Smooth muscle cell (in vitro differentiated cells): ENCODE data around the gene DCDC2. TPM values are rescaled to one million over a fixed set of nuclear protein-coding genes. Genes with fewer than 3 reads are reported as not detected.

ENCODE experiments used
- DNase-seq: peaks from one replicate; lab custom pipeline; 2025; ENCODE audit not compliant: unreplicated experiment; lab: John Stamatoyannopoulos, UW
- H2AFZ ChIP-seq: fragments of 200-600 bp; sonication (generic); 2 replicates; pipeline ENCODE4 v1.6.0; 2016; ENCODE audit warnings: antibody characterized with exemption, low read depth, mild to moderate bottlenecking
- H3F3A ChIP-seq: fragments of 200-600 bp; sonication (generic); 2 replicates; pipeline ENCODE4 v1.6.0; 2017; ENCODE audit warnings: antibody characterized with exemption, low read depth
- H3K27ac ChIP-seq: fragments of 200-600 bp; sonication (generic); 2 replicates; pipeline ENCODE4 v1.5.1; 2016; ENCODE audit warnings: low read depth, mild to moderate bottlenecking
- H3K27me3 ChIP-seq: fragments of 200-600 bp; sonication (generic); 2 replicates; pipeline ENCODE4 v1.6.1; 2016; ENCODE audit warnings: low read depth, mild to moderate bottlenecking
- H3K36me3 ChIP-seq: fragments of 200-600 bp; sonication (generic); 2 replicates; pipeline ENCODE4 v1.5.1; 2016; ENCODE audit warnings: low read depth
- H3K4me1 ChIP-seq: fragments of 200-600 bp; sonication (generic); 2 replicates; pipeline ENCODE4 v1.5.1; 2016; ENCODE audit warnings: low read depth
- H3K4me2 ChIP-seq: fragments of 200-600 bp; sonication (generic); 2 replicates; pipeline ENCODE4 v1.6.0; 2016; ENCODE audit warnings: mild to moderate bottlenecking
- H3K4me3 ChIP-seq: fragments of 200-600 bp; sonication (generic); 2 replicates; pipeline ENCODE4 v1.5.1; 2016; ENCODE audit warnings: mild to moderate bottlenecking
- H3K79me2 ChIP-seq: fragments of 200-600 bp; sonication (generic); 2 replicates; pipeline ENCODE4 v1.6.0; 2016; ENCODE audit warnings: low read depth, mild to moderate bottlenecking
- H3K9ac ChIP-seq: fragments of 200-600 bp; sonication (generic); 2 replicates; pipeline ENCODE4 v1.6.0; 2016; ENCODE audit warnings: low read depth
- H3K9me3 ChIP-seq: fragments of 200-600 bp; sonication (generic); replicated peaks from 2 replicates; pipeline ENCODE4 v1.5.1; 2016; ENCODE audit warnings: low read depth
- H4K20me1 ChIP-seq: fragments of 200-600 bp; sonication (generic); 2 replicates; pipeline ENCODE4 v1.6.0; 2016; ENCODE audit warnings: low read depth
- CTCF ChIP-seq: fragments of 200-600 bp; sonication (generic); IDR thresholded peaks from 2 replicates; pipeline ENCODE4 v1.5.1; 2017; ENCODE audit warnings: borderline replicate concordance, mild to moderate bottlenecking, antibody characterized with exemption; ENCODE audit not compliant: insufficient read depth, poor library complexity, severe bottlenecking
- WGBS: methylation state at CpG from one replicate; pipeline ENCODE4 v1.1.7; 2016; ENCODE audit warnings: low lambda C conversion rate; 5-methylcytosine and 5-hydroxymethylcytosine counted together
- polyA plus RNA-seq: library from polyadenylated mRNA; unstranded; fragments of >200 nt; fragmentation: Nextera tagmentation; extraction: Ambion mirVana; gene quantifications from 2 replicates; pipeline ENCODE4 v1.2.1, GENCODE V29; 2016
- total RNA-seq: library from RNA; depleted of rRNA; stranded (reverse); fragments of >200 nt; gene quantifications from 2 replicates; pipeline ENCODE4 v1.2.3, GENCODE V29; 2014

The DCDC2 gene
- total and polyA plus RNA-seq, 2 experiments from 2014 or later: not detected

- no peak overlapping the region for H2AFZ ChIP-seq
- H4K20me1 ChIP-seq: no peaks in the 10 kb centered on the region
- 95% methylated on average over 13 of the region's 13 CpGs for WGBS
- H3K9ac ChIP-seq: no peak overlapping the region
- no peaks in the 10 kb centered on the region for H3K4me1 ChIP-seq
- DNase-seq: no peak
- H3K79me2 ChIP-seq: no peaks in the 10 kb centered on the region
- no peak for TF ChIP-seq CTCF
- no peaks in the 10 kb centered on the region for H3F3A ChIP-seq
- no peak overlapping the region for H3K4me3 ChIP-seq
- peaks cover 33% of the 10 kb centered on the region for H3K27me3 ChIP-seq
- H3K36me3 ChIP-seq: no peaks in the 10 kb centered on the region
- H3K27ac ChIP-seq: no peak overlapping the region
- no peaks in the 10 kb centered on the region for H3K9me3 ChIP-seq
- H3K4me2 ChIP-seq: no peak overlapping the region
These were observed 217.3 kb downstream of the DCDC2 start for GRCh38 chr6:24140591-24140990.

GRCh38 chr6:24139639-24140038, 218.2 kb downstream of the DCDC2 start:
- Histone ChIP-seq H3K27ac (no peak overlapping the region), H3K9ac (no peak overlapping the region), H3K36me3 (no peaks in the 10 kb centered on the region), H3K4me1 (no peaks in the 10 kb centered on the region), H3K4me2 (no peak overlapping the region), H3F3A (no peaks in the 10 kb centered on the region), H2AFZ (no peak overlapping the region), H3K27me3 (peaks cover 38% of the 10 kb centered on the region), H3K4me3 (no peak overlapping the region), H3K79me2 (no peaks in the 10 kb centered on the region), H3K9me3 (no peaks in the 10 kb centered on the region), H4K20me1 (no peaks in the 10 kb centered on the region)
- no peak for TF ChIP-seq CTCF
- 77% methylated on average over 2 of the region's 2 CpGs for WGBS
- DNase-seq: no peak

GRCh38 chr6:24139080-24139479, 218.8 kb downstream of the DCDC2 start:
- Histone ChIP-seq H2AFZ (no peak overlapping the region), H3K27me3 (peaks cover 38% of the 10 kb centered on the region), H3K79me2 (no peaks in the 10 kb centered on the region), H3K27ac (no peak overlapping the region), H3K36me3 (no peaks in the 10 kb centered on the region), H3K4me2 (no peak overlapping the region), H3K9me3 (no peaks in the 10 kb centered on the region), H3K9ac (no peak overlapping the region), H4K20me1 (no peaks in the 10 kb centered on the region), H3K4me1 (no peaks in the 10 kb centered on the region), H3K4me3 (no peak overlapping the region), H3F3A (no peaks in the 10 kb centered on the region)
- DNase-seq: no peak
- WGBS: 86% methylated on average over 2 of the region's 2 CpGs
- no peak for TF ChIP-seq CTCF

GRCh38 chr6:24131751-24132150, 226.1 kb downstream of the DCDC2 start:
- Histone ChIP-seq H4K20me1 (no peaks in the 10 kb centered on the region), H3K4me3 (no peak overlapping the region), H2AFZ (no peak overlapping the region), H3K4me1 (no peaks in the 10 kb centered on the region), H3F3A (no peaks in the 10 kb centered on the region), H3K79me2 (no peaks in the 10 kb centered on the region), H3K27ac (no peak overlapping the region), H3K4me2 (no peak overlapping the region), H3K9ac (no peak overlapping the region), H3K27me3 (peaks cover 19% of the 10 kb centered on the region), H3K9me3 (no peaks in the 10 kb centered on the region), H3K36me3 (no peaks in the 10 kb centered on the region)
- DNase-seq: no peak
- WGBS: 73% methylated on average over 2 of the region's 2 CpGs
- TF ChIP-seq CTCF: no peak
